Daoy (cell line): ENCODE data around the gene EMCN. TPM values are rescaled to one million over a fixed set of nuclear protein-coding genes. Genes with fewer than 3 reads are reported as not detected.
"Not testable (repeated sequence)": the region's sequence is repeated elsewhere in the genome, so short reads cannot be mapped to it uniquely, and the experiment has no call there.

Experiments used
- DNase-seq: peaks from one replicate; pipeline ENCODE4 v3.0.0-alpha.2; 2015; ENCODE audit warnings: low read depth
- total RNA-seq: library from RNA; depleted of rRNA; stranded (reverse); fragments of >200 nt; shearing (Covaris generic); gene quantifications from 2 replicates; pipeline ENCODE4 v1.2.3, GENCODE V29; 2014

The EMCN gene
- total RNA-seq, 1 experiment from 2014 or later = not detected

GRCh38 chr4:100379583-100380105 is 138.2 kb downstream of the EMCN start:
- DNase-seq = no peak

GRCh38 chr4:100372432-100372831 is 145.4 kb downstream of the EMCN start:
- DNase-seq = no peak

GRCh38 chr4:100369871-100370270 is 148.0 kb downstream of the EMCN start:
- no peak for DNase-seq

GRCh38 chr4:100367451-100367850 is 150.4 kb downstream of the EMCN start:
- DNase-seq = no peak

GRCh38 chr4:100366213-100366612 is 151.6 kb downstream of the EMCN start:
- DNase-seq = no peak

GRCh38 chr4:100362366-100362765 is 155.5 kb downstream of the EMCN start:
- no peak for DNase-seq

GRCh38 chr4:100361336-100361735 is 156.5 kb downstream of the EMCN start:
- no peak for DNase-seq

GRCh38 chr4:100360211-100360610 is 157.6 kb downstream of the EMCN start:
- DNase-seq = no peak

- no peak for DNase-seq
Observed at GRCh38 chr4:100359441-100359840, 158.4 kb downstream of the EMCN start.

- no peak for DNase-seq
Observed at GRCh38 chr4:100357542-100357941, 160.3 kb downstream of the EMCN start.

- DNase-seq = no peak
Observed at GRCh38 chr4:100356172-100356571, 161.7 kb downstream of the EMCN start.

GRCh38 chr4:100352352-100352751 is 165.5 kb downstream of the EMCN start:
- DNase-seq = not testable (repeated sequence)

- DNase-seq = no peak
Observed at GRCh38 chr4:100348473-100348872, 169.3 kb downstream of the EMCN start.

GRCh38 chr4:100347241-100347640 is 170.6 kb downstream of the EMCN start:
- DNase-seq = no peak

GRCh38 chr4:100345585-100345984 is 172.2 kb downstream of the EMCN start:
- DNase-seq = no peak
